DMS153 (cell line): Measurements from ENCODE around the gene ORAI3.

Experiments
- DNase-seq: peaks from one replicate; lab custom pipeline; 2025; lab: John Stamatoyannopoulos, UW

The ORAI3 gene

DNA sequence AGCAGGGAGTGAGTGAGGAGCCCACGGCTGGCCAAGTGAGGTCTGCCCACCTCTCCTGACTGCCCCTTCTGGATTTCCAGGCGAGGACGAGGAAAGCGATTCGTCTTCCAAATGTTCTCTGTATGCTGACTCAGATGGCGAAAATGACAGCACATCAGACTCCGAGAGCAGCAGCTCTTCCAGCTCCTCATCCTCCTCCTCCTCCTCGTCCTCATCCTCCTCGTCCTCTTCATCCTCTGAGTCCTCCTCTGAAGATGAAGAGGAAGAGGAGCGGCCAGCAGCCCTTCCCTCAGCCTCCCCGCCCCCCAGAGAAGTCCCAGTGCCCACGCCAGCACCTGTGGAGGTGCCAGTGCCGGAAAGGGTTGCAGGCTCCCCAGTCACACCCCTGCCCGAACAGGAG is 22.4 kb downstream of the ORAI3 start:
- DNase-seq, result no peak

DNA sequence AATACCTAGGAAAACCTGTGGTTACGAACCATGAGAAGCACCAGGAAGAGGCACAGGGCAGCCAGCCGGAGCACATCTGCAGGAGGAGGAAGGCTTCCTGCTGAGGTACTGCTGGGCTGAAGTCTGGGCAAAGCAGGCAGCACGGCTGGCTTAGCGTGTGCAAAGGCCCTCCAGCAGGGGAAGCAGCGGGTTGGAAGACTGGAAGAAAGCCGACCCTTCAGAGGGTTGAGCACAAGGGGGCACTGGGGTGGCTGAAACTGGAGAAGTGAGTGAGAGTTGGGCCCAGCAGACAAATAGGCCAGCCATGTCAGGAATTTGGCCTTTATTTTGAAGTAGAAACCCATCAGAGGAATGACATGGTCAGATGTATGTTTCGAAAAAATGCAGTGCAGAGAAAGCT is 24.0 kb downstream of the ORAI3 start:
- DNase-seq, result no peak

DNA sequence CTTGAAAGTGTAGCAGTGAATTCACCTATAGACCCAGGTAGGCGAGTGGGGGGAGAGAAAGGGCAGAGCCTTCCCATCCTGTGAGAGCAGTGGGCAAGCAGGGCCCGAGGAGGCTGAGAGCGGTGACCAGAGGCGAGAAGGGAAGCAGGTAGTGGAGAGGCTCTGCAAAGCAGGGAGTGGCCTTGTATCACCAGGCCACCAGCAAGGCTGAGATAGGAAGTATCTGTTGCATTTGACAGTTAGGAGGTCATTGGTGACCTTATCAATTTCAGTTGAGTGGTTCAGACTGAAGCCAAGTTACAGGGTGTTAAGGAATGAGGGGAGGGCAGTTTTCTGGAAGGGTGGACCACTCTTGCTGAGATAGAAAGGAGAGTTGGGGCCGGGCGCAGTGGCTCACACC is 25.5 kb downstream of the ORAI3 start:
- no peak for DNase-seq

DNA sequence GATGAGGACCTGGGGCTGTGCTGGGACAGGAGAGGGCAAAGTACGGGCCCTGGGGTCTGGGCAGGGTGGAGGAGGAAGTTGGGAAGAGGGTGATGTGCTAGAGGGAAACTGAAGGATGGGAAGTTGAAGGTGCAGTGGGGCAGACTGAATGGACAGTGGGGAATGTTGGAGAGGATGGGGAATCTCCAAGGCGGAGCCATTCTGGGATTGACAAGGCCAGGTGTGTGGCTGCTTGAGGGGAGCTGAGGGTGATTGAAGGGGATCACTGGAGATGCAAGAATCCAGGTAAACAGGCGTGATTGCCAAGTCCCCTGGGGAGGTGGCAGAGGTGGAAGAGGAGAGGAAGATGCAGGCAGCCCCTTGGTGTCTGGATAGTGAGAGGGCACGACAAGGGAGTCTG is 27.6 kb downstream of the ORAI3 start:
- no peak for DNase-seq

DNA sequence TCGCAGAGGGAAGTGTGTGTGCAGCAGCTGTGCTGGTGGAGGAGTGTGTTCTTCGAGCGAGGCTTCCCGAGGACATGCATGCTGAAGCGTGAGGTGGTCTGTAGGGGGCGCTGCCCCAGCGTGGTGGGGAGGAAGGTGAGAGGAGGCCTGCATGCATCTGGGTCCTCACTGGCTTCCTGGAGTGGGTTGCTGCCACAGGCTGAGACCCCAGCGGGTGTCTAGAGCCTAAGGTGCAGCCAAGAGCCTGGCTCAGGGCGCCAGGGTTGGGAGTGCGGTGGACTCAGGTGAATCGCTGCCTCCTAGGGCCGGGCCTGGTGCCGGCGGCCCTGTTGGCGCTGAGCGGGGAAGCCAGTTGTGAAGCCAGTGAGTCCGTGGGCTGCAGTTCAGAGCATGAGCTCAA is 28.6 kb downstream of the ORAI3 start:
- DNase-seq, result no peak

GRCh38 chr16:30979170-30980022 is 30.5 kb downstream of the ORAI3 start:
- no peak for DNase-seq

DNA sequence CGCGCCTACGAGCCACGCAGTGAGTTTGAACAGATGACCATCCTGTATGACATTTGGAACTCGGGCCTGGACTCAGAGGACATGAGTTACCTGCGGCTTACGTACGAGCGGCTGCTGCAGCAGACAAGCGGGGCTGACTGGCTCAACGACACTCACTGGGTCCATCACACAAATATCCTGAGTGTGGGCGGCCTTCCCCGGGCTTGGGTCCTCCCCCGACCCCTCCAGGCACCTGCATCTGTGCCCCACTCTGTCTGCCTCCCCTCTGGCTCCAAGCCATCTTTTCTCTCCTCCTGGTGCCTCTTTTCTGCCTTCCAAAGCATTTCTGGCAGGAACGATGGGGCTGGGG is 31.1 kb downstream of the ORAI3 start:
- DNase-seq, result no peak

DNA sequence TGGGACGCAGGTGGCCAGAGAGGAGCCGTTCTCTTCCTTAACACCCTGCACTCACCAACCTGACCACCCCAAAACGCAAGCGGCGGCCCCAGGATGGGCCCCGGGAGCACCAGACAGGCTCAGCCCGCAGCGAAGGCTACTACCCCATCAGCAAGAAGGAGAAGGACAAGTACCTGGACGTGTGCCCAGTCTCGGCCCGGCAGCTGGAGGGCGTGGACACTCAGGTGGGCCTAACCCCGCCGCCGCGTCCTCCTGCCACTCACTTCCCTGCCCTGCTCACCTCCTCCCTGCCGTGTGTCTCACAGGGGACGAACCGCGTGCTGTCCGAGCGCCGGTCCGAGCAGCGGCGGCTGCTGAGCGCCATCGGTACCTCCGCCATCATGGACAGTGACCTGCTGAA is 31.6 kb downstream of the ORAI3 start:
- DNase-seq, result no peak

DNA sequence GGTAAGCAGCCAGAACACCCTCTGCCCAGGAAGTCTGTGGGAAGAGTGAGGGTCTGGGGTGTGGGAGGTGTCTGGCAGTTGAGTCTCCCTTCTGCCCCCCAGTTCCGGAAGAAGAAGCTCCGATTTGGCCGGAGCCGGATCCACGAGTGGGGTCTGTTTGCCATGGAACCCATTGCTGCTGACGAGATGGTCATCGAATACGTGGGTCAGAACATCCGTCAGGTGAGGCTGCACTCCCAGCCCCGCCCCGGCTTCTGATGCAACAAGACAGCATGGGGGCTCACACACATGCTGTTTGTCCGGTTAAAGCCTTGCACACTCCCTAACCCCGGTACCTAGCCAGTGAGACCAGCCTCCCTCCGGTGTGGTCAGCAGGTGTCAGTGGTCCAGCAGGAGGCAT is 32.1 kb downstream of the ORAI3 start:
- DNase-seq, result no peak

DNA sequence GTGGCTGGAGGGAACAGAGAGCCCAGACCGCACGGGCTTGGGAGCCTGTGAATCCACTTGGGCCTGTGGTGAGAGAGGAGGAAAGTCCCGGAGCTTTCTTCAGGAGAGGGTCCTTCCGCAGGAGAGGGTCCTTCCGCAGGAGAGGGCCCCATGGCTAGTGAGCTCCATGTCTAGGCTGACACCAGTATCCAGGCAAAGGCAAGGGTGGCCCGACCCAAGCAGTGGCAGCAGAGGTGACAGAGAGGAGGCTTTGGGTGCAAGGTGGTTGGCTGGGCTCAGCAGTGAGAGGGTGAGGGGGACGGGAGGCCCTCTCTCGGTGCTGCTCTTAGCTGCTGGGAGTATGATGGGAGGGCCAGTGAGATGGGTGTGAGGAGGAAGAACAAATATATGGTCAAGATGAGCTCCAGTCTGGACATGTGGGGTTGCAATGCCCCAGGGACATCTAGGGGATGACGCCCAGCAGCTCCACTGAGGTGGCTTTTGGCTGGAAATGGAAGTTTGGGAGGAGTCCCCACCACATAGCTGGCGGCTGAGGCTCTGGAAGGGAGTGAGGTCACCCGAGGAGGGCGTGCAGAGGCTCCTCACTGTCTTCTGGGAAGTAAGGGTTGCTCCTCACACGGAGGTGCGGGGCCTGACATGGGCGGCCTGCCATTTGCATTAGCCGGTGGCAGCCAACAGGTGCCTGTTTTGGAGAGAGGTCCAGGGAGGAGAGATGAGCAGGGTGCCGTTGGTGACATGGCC is 33.9 kb downstream of the ORAI3 start:
- no peak for DNase-seq

- no peak for DNase-seq
Measured at GRCh38 chr16:30983289-30983889, 34.5 kb downstream of the ORAI3 start.

DNA sequence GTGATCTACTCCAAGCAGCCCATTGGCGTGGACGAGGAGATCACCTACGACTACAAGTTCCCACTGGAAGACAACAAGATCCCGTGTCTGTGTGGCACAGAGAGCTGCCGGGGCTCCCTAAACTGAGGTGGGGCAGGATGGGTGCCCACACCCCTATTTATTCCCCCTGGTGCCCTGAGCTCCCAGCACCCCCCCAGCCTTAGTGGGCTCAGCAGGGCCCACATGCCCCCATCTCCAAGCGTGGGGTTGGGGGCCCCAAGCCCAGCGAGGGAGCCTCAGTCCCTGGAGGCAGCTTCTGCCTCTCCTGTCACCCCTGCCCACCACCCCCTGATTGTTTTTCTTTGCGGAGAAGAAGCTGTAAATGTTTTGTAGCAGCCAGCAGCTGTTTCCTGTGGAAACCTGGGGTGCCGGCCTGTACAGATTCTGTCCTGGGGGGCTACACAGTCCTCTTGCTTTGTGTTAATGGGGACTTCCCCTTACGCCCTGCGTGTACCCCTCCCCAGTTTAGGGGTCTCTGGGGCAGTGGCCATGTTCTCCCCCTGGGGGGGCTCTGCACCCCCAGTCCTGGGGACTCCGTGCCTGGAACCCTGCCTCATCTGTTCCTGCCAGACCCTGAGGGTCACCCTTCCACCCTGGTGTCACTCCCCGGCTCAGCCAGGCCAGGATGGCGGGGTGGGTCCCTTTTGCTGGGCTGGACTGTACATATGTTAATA is 35.2 kb downstream of the ORAI3 start:
- DNase-seq, result no peak

DNA sequence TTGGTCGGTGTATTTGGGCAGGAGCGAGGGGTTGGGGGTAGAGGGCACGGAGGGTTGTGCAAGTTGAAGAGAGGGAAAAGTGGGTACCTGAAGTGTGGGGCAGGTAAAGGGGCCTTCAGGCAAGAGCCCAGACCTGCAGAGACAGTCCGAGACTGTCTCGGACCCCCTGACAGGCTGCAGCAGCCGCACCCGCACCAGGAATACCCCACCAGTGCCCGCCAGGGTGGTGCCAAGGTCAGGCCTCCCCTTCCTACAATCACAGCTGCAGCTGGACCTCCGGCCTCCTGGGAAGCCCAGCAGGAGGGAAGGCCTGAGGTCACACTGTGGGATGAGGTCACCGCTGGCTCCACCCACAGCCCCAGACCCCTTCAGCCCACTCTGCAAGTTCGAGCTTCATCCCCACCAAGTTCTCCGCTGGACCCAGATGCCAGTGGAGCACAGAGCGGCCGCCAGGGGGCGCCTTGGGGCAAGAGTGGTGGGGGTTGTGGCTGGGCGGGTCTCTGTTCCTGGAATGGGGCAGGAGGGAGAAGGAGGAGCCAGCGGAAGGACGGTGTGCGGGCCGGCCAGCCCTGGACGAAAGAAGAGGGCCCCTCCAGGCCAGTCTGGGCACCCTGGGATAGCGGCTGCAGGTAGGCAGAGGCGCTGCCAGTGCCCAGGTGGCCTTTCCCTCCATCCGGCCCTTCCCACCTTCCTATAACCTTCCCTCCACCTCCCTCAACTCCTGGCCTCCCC is 36.0 kb downstream of the ORAI3 start, which contains the start of gene HSD3B7:
HSD3B7 (plus strand) TSS at position 539 of the 732 bp plus-strand sequence. CDS start 452 bp downstream, outside the sequence.
- DNase-seq, result peak; percentile 43

GRCh38 chr16:30985401-30986128 is 36.7 kb downstream of the ORAI3 start:
- DNase-seq, result peak; percentile 70

DNA sequence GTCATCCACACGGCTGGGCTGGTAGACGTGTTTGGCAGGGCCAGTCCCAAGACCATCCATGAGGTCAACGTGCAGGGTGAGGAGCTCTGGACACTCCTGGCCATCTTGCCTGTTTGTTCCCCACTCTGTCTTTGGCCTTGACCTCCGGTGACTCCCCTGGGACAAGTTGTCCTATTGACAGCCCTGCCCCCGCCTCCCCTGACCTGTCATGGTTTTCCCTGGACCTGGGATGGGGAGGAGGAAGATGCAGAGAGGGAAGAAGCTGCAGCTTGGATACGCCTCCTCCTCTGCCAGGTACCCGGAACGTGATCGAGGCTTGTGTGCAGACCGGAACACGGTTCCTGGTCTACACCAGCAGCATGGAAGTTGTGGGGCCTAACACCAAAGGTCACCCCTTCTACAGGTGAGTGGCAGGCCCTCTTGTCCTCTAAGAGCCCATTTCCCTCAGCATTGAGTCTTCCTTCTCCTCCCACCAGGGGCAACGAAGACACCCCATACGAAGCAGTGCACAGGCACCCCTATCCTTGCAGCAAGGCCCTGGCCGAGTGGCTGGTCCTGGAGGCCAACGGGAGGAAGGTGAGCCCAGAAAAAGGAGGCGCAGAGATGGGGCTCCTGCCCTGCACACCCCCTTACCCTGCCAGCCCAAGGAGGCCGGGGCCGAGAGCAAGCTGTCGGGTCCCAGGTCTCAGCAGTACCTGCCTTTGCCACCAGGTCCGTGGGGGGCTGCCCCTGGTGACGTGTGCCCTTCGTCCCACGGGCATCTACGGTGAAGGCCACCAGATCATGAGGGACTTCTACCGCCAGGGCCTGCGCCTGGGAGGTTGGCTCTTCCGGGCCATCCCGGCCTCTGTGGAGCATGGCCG is 37.5 kb downstream of the ORAI3 start:
- DNase-seq, result no peak

- DNase-seq, result no peak
Measured at GRCh38 chr16:30987581-30988190, 38.8 kb downstream of the ORAI3 start.

DNA sequence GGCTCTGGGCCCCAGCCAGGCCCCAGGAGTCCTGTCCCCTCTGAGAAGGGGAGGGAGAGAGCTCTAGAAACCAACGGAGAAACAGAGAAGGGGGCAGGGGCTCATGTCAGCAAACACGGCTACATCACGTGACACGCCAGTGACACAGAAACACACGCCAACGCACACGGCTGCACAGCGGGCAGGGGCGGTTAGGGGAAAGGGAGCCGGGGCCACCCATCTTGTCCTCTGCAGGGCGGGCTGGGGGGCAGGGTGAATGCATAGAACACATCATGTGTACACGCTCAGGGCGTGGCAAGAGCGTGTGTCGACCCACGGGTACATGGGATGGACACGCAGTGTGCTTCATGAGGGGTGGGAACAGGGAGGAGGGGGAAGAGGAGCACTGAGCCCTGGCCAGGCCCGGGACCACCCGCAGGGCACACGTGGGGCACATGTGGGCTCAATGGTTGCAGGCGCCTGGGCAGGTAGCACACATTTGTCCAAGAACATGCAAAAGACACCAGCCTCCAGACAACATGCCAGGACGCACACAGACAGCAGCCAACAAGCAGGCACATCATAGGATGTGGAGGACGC is 40.7 kb downstream of the ORAI3 start:
- DNase-seq, result no peak

- no peak for DNase-seq
Measured at GRCh38 chr16:30990105-30990504, 41.2 kb downstream of the ORAI3 start.

GRCh38 chr16:30991052-30991451 is 42.2 kb downstream of the ORAI3 start:
- DNase-seq, result no peak
